Stimulated activated CD8-positive, alpha-beta memory T cell treated with anti-CD3 and anti-CD28 coated beads, Interleukin-12 subunit alpha, Interleukin-12 subunit beta, amount 100 ng/mL, for 24 hours (primary cell): ENCODE data around the gene TACR1.
"Not testable (repeated sequence)": the region's sequence is repeated elsewhere in the genome, so short reads cannot be mapped to it uniquely, and the experiment has no call there.

Source experiments
- DNase-seq: peaks from one replicate; pipeline ENCODE4 v3.0.0-alpha.2; 2020; ENCODE audit errors: extremely low read depth

Gene TACR1

GRCh38 chr2:75146221-75146605 is 53.1 kb downstream of the TACR1 start:
- DNase-seq, result not testable (repeated sequence)

GRCh38 chr2:75142081-75142480 is 57.2 kb downstream of the TACR1 start:
- DNase-seq, result no peak

GRCh38 chr2:75140288-75140687 is 59.0 kb downstream of the TACR1 start:
- DNase-seq, result no peak

- no peak for DNase-seq
These were observed 60.1 kb downstream of the TACR1 start for GRCh38 chr2:75139171-75139570.

- no peak for DNase-seq
These were observed 60.8 kb downstream of the TACR1 start for GRCh38 chr2:75138528-75138927.

GRCh38 chr2:75135776-75136400 is 63.4 kb downstream of the TACR1 start:
- no peak for DNase-seq

- DNase-seq, result no peak
These were observed 64.5 kb downstream of the TACR1 start for GRCh38 chr2:75134860-75135259.

GRCh38 chr2:75133621-75134570 is 65.4 kb downstream of the TACR1 start:
- DNase-seq, result no peak

GRCh38 chr2:75130171-75130570 is 69.1 kb downstream of the TACR1 start:
- no peak for DNase-seq

GRCh38 chr2:75123876-75124275 is 75.4 kb downstream of the TACR1 start:
- DNase-seq, result no peak

- no peak for DNase-seq
These were observed 86.0 kb downstream of the TACR1 start for GRCh38 chr2:75113231-75113869.

GRCh38 chr2:75108937-75109482 is 90.3 kb downstream of the TACR1 start:
- no peak for DNase-seq

GRCh38 chr2:75102011-75102410 is 97.3 kb downstream of the TACR1 start:
- DNase-seq, result no peak

GRCh38 chr2:75100801-75101151 is 98.5 kb downstream of the TACR1 start:
- no peak for DNase-seq

GRCh38 chr2:75100011-75100800 is 99.1 kb downstream of the TACR1 start:
- DNase-seq, result no peak

GRCh38 chr2:75099521-75099922 is 99.8 kb downstream of the TACR1 start:
- DNase-seq, result no peak

GRCh38 chr2:75098856-75099255 is 100.5 kb downstream of the TACR1 start:
- no peak for DNase-seq

- DNase-seq, result no peak
These were observed 101.5 kb downstream of the TACR1 start for GRCh38 chr2:75097831-75098230.

- no peak for DNase-seq
These were observed 104.9 kb downstream of the TACR1 start for GRCh38 chr2:75094405-75094804.

GRCh38 chr2:75090770-75091515 is 108.4 kb downstream of the TACR1 start:
- DNase-seq, result no peak

- DNase-seq, result no peak
These were observed 109.8 kb downstream of the TACR1 start for GRCh38 chr2:75089471-75089870.
